Uterus (tissue), 4 donors: ENCODE measurements around the gene NRG3. TPM values are rescaled to one million over a fixed set of nuclear protein-coding genes. Genes with fewer than 3 reads are reported as not detected.

ENCODE experiments used
- DNase-seq, 2 donors: peaks; one replicate each; pipeline ENCODE4 v3.0.0-alpha.2; 2019 to 2020
- H3K27ac ChIP-seq, 2 donors: fragments of 200-600 bp; sonication (generic); 1 replicate in 1 of 2; 2 replicates in 1 of 2; pipeline ENCODE4 v1.5.1; 2016 to 2018
- H3K27me3 ChIP-seq, 2 donors: fragments of 200-600 bp; sonication (generic); one replicate each; pipeline ENCODE4 v1.5.1; 2018 to 2019; ENCODE audit warnings: control low read depth in 1 of 2
- H3K36me3 ChIP-seq, 2 donors: fragments of 200-600 bp; sonication (generic); one replicate each; pipeline ENCODE4 v1.5.1; 2019; ENCODE audit warnings: control low read depth in 1 of 2
- H3K4me1 ChIP-seq, 2 donors: fragments of 200-600 bp; sonication (generic); one replicate each; pipeline ENCODE4 v1.5.1; 2018 to 2019; ENCODE audit warnings: control low read depth in 1 of 2
- H3K4me3 ChIP-seq, 2 donors: fragments of 200-600 bp; sonication (generic); 1 replicate in 1 of 2; 2 replicates in 1 of 2; pipeline ENCODE4 v1.5.1; 2018 to 2019; ENCODE audit warnings: mild to moderate bottlenecking in 1 of 2
- H3K9me3 ChIP-seq, 2 donors: fragments of 200-600 bp; sonication (generic); one replicate each; pipeline ENCODE4 v1.5.1; 2019; ENCODE audit warnings: control low read depth in 1 of 2
- CTCF ChIP-seq, 4 experiments: fragments of 200-600 bp in 2 of 4; fragments of 450-650 bp in 2 of 4; sonication (generic) in 2 of 4; IDR thresholded peaks; one replicate each; pipeline ENCODE4 v1.5.1; 2016 to 2019; ENCODE audit warnings: antibody characterized with exemption in 4 of 4, mild to moderate bottlenecking in 2 of 4, moderate library complexity in 1 of 4
- POLR2A ChIP-seq, 2 donors: fragments of 450-650 bp; IDR thresholded peaks; one replicate each; pipeline ENCODE4 v1.6.1; 2016; ENCODE audit warnings: antibody characterized with exemption in 2 of 2, mild to moderate bottlenecking in 1 of 2, moderate library complexity in 1 of 2
- intact Hi-C: fragments of 100-400 bp; cut with DNase I; formaldehyde crosslinking; loops from one replicate; pipeline ENCODE4 v1.15.1; 2023; ENCODE audit warnings: low total_unique reads
- total RNA-seq, 4 donors: library from RNA; depleted of rRNA in 3 of 4; stranded (reverse); fragments of >200 nt in 3 of 4; gene quantifications; one replicate each; pipeline versions ENCODE4 v1.1.0 to v1.2.4, GENCODE V29; 2014 to 2023
- donor health status: DM: yes; HTN: yes; CAD: no.

The NRG3 gene
- total RNA-seq, 4 donors from 2014 or later: 0.27 to 1.0 TPM; not detected in 2

GRCh38 chr10:81981724-81982123 lies 106.7 kb downstream of the NRG3 start:
- no peak overlapping the region for H3K4me3 ChIP-seq
- DNase-seq: no peak
- H3K4me1 ChIP-seq: no peaks in the 10 kb centered on the region
- no peaks in the 10 kb centered on the region for H3K9me3 ChIP-seq
- intact Hi-C loops: no loop called here
- TF ChIP-seq CTCF (IDR thresholded peaks at IDR 0.05) (no peak), POLR2A (IDR thresholded peaks at IDR 0.05) (no peak)
- H3K27ac ChIP-seq: no peak overlapping the region
- H3K27me3 ChIP-seq: no peaks in the 10 kb centered on the region
- H3K36me3 ChIP-seq: no peaks in the 10 kb centered on the region

- Histone ChIP-seq H3K4me3 (no peak overlapping the region), H3K36me3 (no peaks in the 10 kb centered on the region), H3K27ac (no peak overlapping the region), H3K9me3 (no peaks in the 10 kb centered on the region), H3K4me1 (no peaks in the 10 kb centered on the region), H3K27me3 (no peaks in the 10 kb centered on the region)
- intact Hi-C loops: no loop called here
- TF ChIP-seq POLR2A (IDR thresholded peaks at IDR 0.05) (no peak), CTCF (IDR thresholded peaks at IDR 0.05) (no peak)
- no peak for DNase-seq
Observed at GRCh38 chr10:81984428-81984827, 109.4 kb downstream of the NRG3 start.

- TF ChIP-seq CTCF (IDR thresholded peaks at IDR 0.05) (no peak), POLR2A (IDR thresholded peaks at IDR 0.05) (no peak)
- intact Hi-C loops: no loop called here
- Histone ChIP-seq H3K36me3 (no peaks in the 10 kb centered on the region), H3K4me3 (no peak overlapping the region), H3K9me3 (no peaks in the 10 kb centered on the region), H3K4me1 (no peaks in the 10 kb centered on the region), H3K27ac (no peak overlapping the region), H3K27me3 (no peaks in the 10 kb centered on the region)
- DNase-seq: no peak
Observed at GRCh38 chr10:81995254-81995653, 120.3 kb downstream of the NRG3 start.

GRCh38 chr10:81996927-81997326 lies 121.9 kb downstream of the NRG3 start:
- Histone ChIP-seq H3K4me3 (no peak overlapping the region), H3K36me3 (no peaks in the 10 kb centered on the region), H3K9me3 (no peaks in the 10 kb centered on the region), H3K27ac (no peak overlapping the region), H3K4me1 (no peaks in the 10 kb centered on the region), H3K27me3 (no peaks in the 10 kb centered on the region)
- TF ChIP-seq POLR2A (IDR thresholded peaks at IDR 0.05) (no peak), CTCF (IDR thresholded peaks at IDR 0.05) (no peak)
- DNase-seq: no peak
- intact Hi-C loops: no loop called here

- H3K4me1 ChIP-seq: no peaks in the 10 kb centered on the region
- no peaks in the 10 kb centered on the region for H3K9me3 ChIP-seq
- no peak overlapping the region for H3K27ac ChIP-seq
- DNase-seq: no peak
- TF ChIP-seq POLR2A (IDR thresholded peaks at IDR 0.05) (no peak), CTCF (IDR thresholded peaks at IDR 0.05) (no peak)
- no peaks in the 10 kb centered on the region for H3K27me3 ChIP-seq
- intact Hi-C loops: no loop called here
- no peak overlapping the region for H3K4me3 ChIP-seq
- H3K36me3 ChIP-seq: no peaks in the 10 kb centered on the region
Observed at GRCh38 chr10:82020999-82021398, 146.0 kb downstream of the NRG3 start.
